Fibroblast of lung (primary cell): ENCODE data around the gene SEPTIN5.
A peak's percentile ranks its signal among the peaks of the same experiment; 100 is the strongest.

ENCODE experiments used
- CTCF ChIP-seq, 2 donors: IDR thresholded peaks in 1 of 2; conservative IDR thresholded peaks in 1 of 2; 1 replicate in 1 of 2; 2 replicates in 1 of 2; pipeline ENCODE4 v1.5.1; 2011 to 2012; ENCODE audit warnings: low read length in 2 of 2, control low read depth in 1 of 2, inconsistent platforms in 1 of 2, low read depth in 1 of 2, mild to moderate bottlenecking in 1 of 2
- EZH2 ChIP-seq: IDR thresholded peaks from 2 replicates; pipeline ENCODE4 v1.5.1; 2012; ENCODE audit warnings: low read length, control low read depth, mild to moderate bottlenecking; ENCODE audit errors: missing control alignments

- TF ChIP-seq EZH2 (no peak), CTCF (conservative IDR thresholded peaks at IDR 0.05 in 1 of 2, IDR thresholded peaks at IDR 0.05 in 1 of 2; ENCODE audit: low read depth in 1 of 2, low read length in 2 of 2) (peak; percentile 82 to 94)
These were observed 16.5 kb downstream of the SEPTIN5 start for GRCh38 chr22:19730655-19731360.
